SK-N-MC (cell line): Measurements from ENCODE around the gene ANK3.

Experiments
- EZH2 ChIP-seq: fragments of 200-600 bp; sonication (generic); IDR thresholded peaks from one replicate; pipeline ENCODE4 v1.6.1; 2017; ENCODE audit warnings: antibody characterized with exemption
- POLR2AphosphoS5 ChIP-seq: IDR thresholded peaks from 2 replicates; pipeline ENCODE4 v1.6.1; 2012; ENCODE audit warnings: mild to moderate bottlenecking, low read depth, low read length, borderline replicate concordance

GRCh38 chr10:59980356-59980755 lies 409.3 kb downstream of the ANK3 start:
- TF ChIP-seq EZH2 (no peak), POLR2AphosphoS5 (no peak)
